Measurements from ENCODE around the gene ATP2B1.

GRCh38 chr12:89634508-89634907, 74.1 kb downstream of the ATP2B1 start:
- TF ChIP-seq REST (IDR thresholded peaks at IDR 0.05; ENCODE audit: insufficient read depth in 1 of 2, low read depth in 2 of 2, low read length in 2 of 2): no peak
- TF ChIP-seq POLR2AphosphoS5 (IDR thresholded peaks at IDR 0.05; ENCODE audit: low read depth, low read length): no peak
- no peak for TF ChIP-seq SIN3A (IDR thresholded peaks at IDR 0.05; ENCODE audit: borderline replicate concordance, insufficient read depth, low read length)
